Measurements from ENCODE around the gene POLD4. TPM values are rescaled to one million over a fixed set of nuclear protein-coding genes. Genes with fewer than 3 reads are reported as not detected.
A peak's percentile ranks its signal among the peaks of the same experiment; 100 is the strongest.

POLD4 gene
- total RNA-seq, 2 donors from 2014 or later: 145 to 148 TPM

- Histone ChIP-seq H3K4me3 (no peak overlapping the region), H3K36me3 (no peaks in the 10 kb centered on the region), H3K27ac (peak overlapping the region; percentile 99 to 100), H3K9me3 (no peaks in the 10 kb centered on the region), H3K27me3 (replicated peaks; ENCODE audit: insufficient read depth) (no peaks in the 10 kb centered on the region), H3K4me1 (ENCODE audit: control insufficient read depth in 1 of 2, low read depth in 2 of 2) (peaks cover 40 to 52% of the 10 kb centered on the region in 2 donors)
- peak; percentile 94 for TF ChIP-seq CTCF (IDR thresholded peaks at IDR 0.05)
- DNase-seq (ENCODE audit: low spot score) (no peak), ATAC-seq (ENCODE audit: insufficient number of reproducible peaks, low FRiP score, low read depth) (no peak)
These were observed 3.7 kb upstream of the POLD4 start for GRCh38 chr11:67356864-67357561.

- peaks cover 45 to 58% of the 10 kb centered on the region in 2 donors for H3K4me1 ChIP-seq (ENCODE audit: control insufficient read depth in 1 of 2, low read depth in 2 of 2)
- no peak for TF ChIP-seq CTCF (IDR thresholded peaks at IDR 0.05)
These were observed 3.1 kb upstream of the POLD4 start for GRCh38 chr11:67356387-67356863.

GRCh38 chr11:67355794-67356386, 2.5 kb upstream of the POLD4 start:
- Histone ChIP-seq H3K27ac (peak overlapping the region; percentile 99 to 100), H3K9me3 (no peaks in the 10 kb centered on the region), H3K4me1 (ENCODE audit: control insufficient read depth in 1 of 2, low read depth in 2 of 2) (peaks cover 47 to 64% of the 10 kb centered on the region in 2 donors), H3K27me3 (replicated peaks; ENCODE audit: insufficient read depth) (no peaks in the 10 kb centered on the region), H3K36me3 (no peaks in the 10 kb centered on the region), H3K4me3 (no peak overlapping the region)
- no peak for TF ChIP-seq CTCF (IDR thresholded peaks at IDR 0.05)
- ATAC-seq (ENCODE audit: insufficient number of reproducible peaks, low FRiP score, low read depth) (no peak), DNase-seq (ENCODE audit: low spot score) (no peak)

More at GRCh38 chr11:67356387-67356863, 3.1 kb upstream of the POLD4 start:
- DNase-seq (ENCODE audit: low spot score) (no peak), ATAC-seq (ENCODE audit: insufficient number of reproducible peaks, low FRiP score, low read depth) (no peak)
- Histone ChIP-seq H3K4me3 (no peak overlapping the region), H3K27ac (peak overlapping the region; percentile 99 to 100), H3K36me3 (no peaks in the 10 kb centered on the region), H3K27me3 (replicated peaks; ENCODE audit: insufficient read depth) (no peaks in the 10 kb centered on the region), H3K9me3 (no peaks in the 10 kb centered on the region)

- DNase-seq (ENCODE audit: low spot score) (no peak), ATAC-seq (ENCODE audit: insufficient number of reproducible peaks, low FRiP score, low read depth) (no peak)
- Histone ChIP-seq H3K9me3 (no peaks in the 10 kb centered on the region), H3K27me3 (replicated peaks; ENCODE audit: insufficient read depth) (no peaks in the 10 kb centered on the region), H3K4me1 (ENCODE audit: control insufficient read depth in 1 of 2, low read depth in 2 of 2) (peaks cover 50 to 68% of the 10 kb centered on the region in 2 donors), H3K36me3 (no peaks in the 10 kb centered on the region), H3K27ac (peak overlapping the region; percentile 99 to 100), H3K4me3 (no peak overlapping the region)
- TF ChIP-seq CTCF (IDR thresholded peaks at IDR 0.05): no peak
These were observed 1.9 kb upstream of the POLD4 start for GRCh38 chr11:67355023-67355793.

Data from thoracic aorta (tissue), 2 donors.